Uterus (tissue), 4 donors: ENCODE data around the gene SHB. TPM values are rescaled to one million over a fixed set of nuclear protein-coding genes. Genes with fewer than 3 reads are reported as not detected.

ENCODE experiments used
- DNase-seq, 2 donors: peaks; one replicate each; pipeline ENCODE4 v3.0.0-alpha.2; 2019 to 2020
- H3K27ac ChIP-seq, 2 donors: fragments of 200-600 bp; sonication (generic); 1 replicate in 1 of 2; 2 replicates in 1 of 2; pipeline ENCODE4 v1.5.1; 2016 to 2018
- H3K27me3 ChIP-seq, 2 donors: fragments of 200-600 bp; sonication (generic); one replicate each; pipeline ENCODE4 v1.5.1; 2018 to 2019; ENCODE audit warnings: control low read depth in 1 of 2
- H3K36me3 ChIP-seq, 2 donors: fragments of 200-600 bp; sonication (generic); one replicate each; pipeline ENCODE4 v1.5.1; 2019; ENCODE audit warnings: control low read depth in 1 of 2
- H3K4me1 ChIP-seq, 2 donors: fragments of 200-600 bp; sonication (generic); one replicate each; pipeline ENCODE4 v1.5.1; 2018 to 2019; ENCODE audit warnings: control low read depth in 1 of 2
- H3K4me3 ChIP-seq, 2 donors: fragments of 200-600 bp; sonication (generic); 1 replicate in 1 of 2; 2 replicates in 1 of 2; pipeline ENCODE4 v1.5.1; 2018 to 2019; ENCODE audit warnings: mild to moderate bottlenecking in 1 of 2
- H3K9me3 ChIP-seq, 2 donors: fragments of 200-600 bp; sonication (generic); one replicate each; pipeline ENCODE4 v1.5.1; 2019; ENCODE audit warnings: control low read depth in 1 of 2
- CTCF ChIP-seq, 4 experiments: fragments of 200-600 bp in 2 of 4; fragments of 450-650 bp in 2 of 4; sonication (generic) in 2 of 4; IDR thresholded peaks; one replicate each; pipeline ENCODE4 v1.5.1; 2016 to 2019; ENCODE audit warnings: antibody characterized with exemption in 4 of 4, mild to moderate bottlenecking in 2 of 4, moderate library complexity in 1 of 4
- POLR2A ChIP-seq, 2 donors: fragments of 450-650 bp; IDR thresholded peaks; one replicate each; pipeline ENCODE4 v1.6.1; 2016; ENCODE audit warnings: antibody characterized with exemption in 2 of 2, mild to moderate bottlenecking in 1 of 2, moderate library complexity in 1 of 2
- intact Hi-C: fragments of 100-400 bp; cut with DNase I; formaldehyde crosslinking; loops from one replicate; pipeline ENCODE4 v1.15.1; 2023; ENCODE audit warnings: low total_unique reads
- total RNA-seq, 4 donors: library from RNA; depleted of rRNA in 3 of 4; stranded (reverse); fragments of >200 nt in 3 of 4; gene quantifications; one replicate each; pipeline versions ENCODE4 v1.1.0 to v1.2.4, GENCODE V29; 2014 to 2023
- donor health status: DM: yes; HTN: yes; CAD: no.

SHB gene
- total RNA-seq = 10 to 100 TPM in 1 of 4 donors, 1 to 10 TPM in 3; 3.5 to 19.6 (median 7.3) TPM

- intact Hi-C loops = loop anchor here (10.0 kb wide), 1 partner anchor 154 kb away; no protein-coding TSS in a partner anchor
- DNase-seq = peak; percentile 65 to 71
- TF ChIP-seq CTCF (IDR thresholded peaks at IDR 0.05) (peak; percentile 35 to 56 (median 51)), POLR2A (IDR thresholded peaks at IDR 0.05) (peak; percentile 72 to 82)
- H3K9me3 ChIP-seq = no peaks in the 10 kb centered on the region
- peak within 1 kb of the TSS; percentile 80 to 86 for H3K27ac ChIP-seq
- H3K4me3 ChIP-seq = peak within 1 kb of the TSS; percentile 54 to 63
- H3K27me3 ChIP-seq = no peaks in the 10 kb centered on the region
- no peaks in the 10 kb centered on the region for H3K36me3 ChIP-seq
- H3K4me1 ChIP-seq = peaks cover 0 to 8% of the 10 kb centered on the region in 2 donors
Observed at GRCh38 chr9:38068701-38069628, at the start of gene SHB. Gene SHB, minus strand, starts transcription at chr9:38069227. Its CDS starts 582 bp downstream, at chr9:38068645.

- no peaks in the 10 kb centered on the region for H3K27me3 ChIP-seq
- no peaks in the 10 kb centered on the region for H3K36me3 ChIP-seq
- no peaks in the 10 kb centered on the region for H3K9me3 ChIP-seq
- no peak overlapping the region for H3K27ac ChIP-seq
- H3K4me3 ChIP-seq = no peak overlapping the region
- H3K4me1 ChIP-seq = no peaks in the 10 kb centered on the region
- intact Hi-C loops = no loop called here
- TF ChIP-seq CTCF (IDR thresholded peaks at IDR 0.05) (no peak), POLR2A (IDR thresholded peaks at IDR 0.05) (no peak)
- DNase-seq = no peak
Observed at GRCh38 chr9:38117651-38118050, 48.6 kb upstream of the SHB start.

GRCh38 chr9:38114905-38115304 lies 45.9 kb upstream of the SHB start:
- Histone ChIP-seq H3K27me3 (no peaks in the 10 kb centered on the region), H3K27ac (no peak overlapping the region), H3K36me3 (no peaks in the 10 kb centered on the region), H3K4me1 (no peaks in the 10 kb centered on the region), H3K9me3 (no peaks in the 10 kb centered on the region), H3K4me3 (no peak overlapping the region)
- TF ChIP-seq POLR2A (IDR thresholded peaks at IDR 0.05) (no peak), CTCF (IDR thresholded peaks at IDR 0.05) (no peak)
- DNase-seq = no peak
- intact Hi-C loops = no loop called here

GRCh38 chr9:38112456-38112855 lies 43.4 kb upstream of the SHB start:
- no peaks in the 10 kb centered on the region for H3K27me3 ChIP-seq
- H3K4me3 ChIP-seq = no peak overlapping the region
- H3K4me1 ChIP-seq = no peaks in the 10 kb centered on the region
- intact Hi-C loops = no loop called here
- DNase-seq = no peak
- no peak for TF ChIP-seq CTCF (IDR thresholded peaks at IDR 0.05)
- TF ChIP-seq POLR2A (IDR thresholded peaks at IDR 0.05) = no peak
- no peak overlapping the region for H3K27ac ChIP-seq
- H3K36me3 ChIP-seq = no peaks in the 10 kb centered on the region
- no peaks in the 10 kb centered on the region for H3K9me3 ChIP-seq

GRCh38 chr9:38112049-38112448 lies 43.0 kb upstream of the SHB start:
- intact Hi-C loops = no loop called here

More at GRCh38 chr9:38112049-38112448, 43.0 kb upstream of the SHB start:
- Histone ChIP-seq H3K36me3 (no peaks in the 10 kb centered on the region), H3K4me1 (no peaks in the 10 kb centered on the region), H3K27ac (no peak overlapping the region), H3K27me3 (no peaks in the 10 kb centered on the region), H3K9me3 (no peaks in the 10 kb centered on the region), H3K4me3 (no peak overlapping the region)
- no peak for TF ChIP-seq CTCF (IDR thresholded peaks at IDR 0.05)
- TF ChIP-seq POLR2A (IDR thresholded peaks at IDR 0.05) = no peak
- no peak for DNase-seq
